ENCODE measurements around the gene SMU1.

SMU1 gene

DNA sequence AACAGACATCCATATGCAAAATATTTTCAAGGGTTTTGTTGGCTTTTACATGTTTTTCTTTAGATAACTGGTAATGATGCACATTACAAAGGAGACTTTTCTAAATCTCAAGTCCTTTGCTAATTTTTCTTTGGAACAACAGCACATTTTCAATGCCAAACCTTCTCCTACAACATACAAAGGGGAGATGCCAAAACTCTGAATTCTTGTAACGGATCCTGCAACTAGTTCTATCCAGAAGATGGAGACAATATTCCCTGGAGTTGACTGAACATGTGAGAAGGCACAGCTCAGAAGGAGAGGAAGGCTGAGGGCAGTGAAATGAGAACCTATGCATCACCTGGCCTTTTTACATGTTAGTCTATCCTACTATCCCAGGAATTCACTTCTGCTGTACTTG lies 30.4 kb downstream of the SMU1 start:
- DNase-seq (ENCODE audit: low read depth in 2 of 2) = no peak

DNA sequence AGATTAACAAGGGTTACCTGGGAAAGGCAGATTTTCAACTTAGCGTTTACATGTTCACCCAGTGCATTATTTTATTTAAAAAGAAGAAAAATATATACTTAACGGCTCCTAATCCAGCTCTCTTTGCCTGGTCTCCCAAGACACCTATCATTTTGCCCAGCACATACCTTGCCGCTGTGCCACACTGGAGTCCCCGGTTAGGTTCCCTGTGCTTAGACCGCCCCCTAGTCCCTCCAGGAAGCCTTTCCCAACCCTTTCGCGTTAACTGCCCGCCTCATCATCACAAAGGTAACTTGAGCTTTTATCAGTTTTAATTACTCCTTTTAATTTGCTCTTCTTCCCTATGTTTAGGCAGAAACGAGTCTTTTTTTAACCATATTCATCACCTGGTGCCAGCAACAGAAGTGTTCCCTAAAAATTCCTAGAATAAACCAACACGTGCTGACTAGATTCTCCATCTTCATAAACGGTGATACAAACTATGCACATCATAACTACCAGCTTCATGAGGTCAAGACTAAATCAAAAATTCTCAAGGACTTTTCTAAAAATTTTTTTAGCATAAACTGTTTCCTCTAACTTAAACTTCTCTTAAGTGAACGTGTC lies 31.7 kb downstream of the SMU1 start:
- DNase-seq (ENCODE audit: low read depth in 2 of 2) = no peak

DNA sequence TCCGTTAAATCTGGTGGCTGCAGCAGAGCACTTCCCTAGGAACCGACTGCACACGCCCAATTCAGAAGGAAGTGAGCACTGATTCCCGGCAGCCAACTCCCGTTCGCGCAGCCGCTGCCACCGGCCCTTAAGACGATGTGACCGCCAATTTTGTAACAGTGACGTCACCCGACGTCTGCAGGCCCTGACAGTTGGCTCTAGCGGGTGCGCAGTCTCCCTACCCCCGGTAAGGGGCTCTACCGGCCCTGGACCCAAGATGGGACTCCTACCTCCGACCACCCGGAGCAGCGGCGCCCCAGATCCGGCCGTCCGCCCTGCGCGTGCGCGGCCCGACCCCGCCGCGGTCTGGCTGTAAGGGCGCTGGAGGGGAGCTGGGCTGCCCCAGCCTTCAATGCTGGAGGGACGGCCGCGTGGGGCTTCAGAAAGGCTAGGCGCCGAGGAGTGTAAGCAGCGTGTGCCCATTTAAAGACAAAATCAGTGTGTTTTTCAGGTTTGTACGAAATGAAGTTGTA lies 32.3 kb downstream of the SMU1 start:
- no peak for DNase-seq (ENCODE audit: low read depth in 2 of 2)

GRCh38 chr9:33043671-33044070 lies 32.8 kb downstream of the SMU1 start:
- DNase-seq (ENCODE audit: low read depth in 2 of 2) = no peak

DNA sequence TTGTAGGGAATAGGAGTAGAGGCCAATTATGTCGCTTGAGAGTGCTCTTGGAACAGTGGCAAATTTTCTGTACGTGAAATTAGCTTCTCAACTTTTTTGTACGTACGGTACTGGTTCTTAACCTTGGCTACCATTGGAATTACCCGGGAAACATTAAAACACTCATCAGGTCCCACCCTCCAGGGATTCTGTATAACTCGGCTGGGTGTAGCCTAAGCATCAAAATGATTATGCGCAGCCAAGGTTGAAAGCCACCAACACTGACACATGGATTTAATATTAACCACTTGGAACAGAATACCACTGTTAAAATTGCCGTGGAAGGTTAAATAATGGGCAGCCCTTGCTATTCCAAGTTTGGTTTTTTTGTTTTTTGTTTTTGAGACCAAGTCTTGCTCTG lies 34.0 kb downstream of the SMU1 start:
- no peak for DNase-seq (ENCODE audit: low read depth in 2 of 2)

DNA sequence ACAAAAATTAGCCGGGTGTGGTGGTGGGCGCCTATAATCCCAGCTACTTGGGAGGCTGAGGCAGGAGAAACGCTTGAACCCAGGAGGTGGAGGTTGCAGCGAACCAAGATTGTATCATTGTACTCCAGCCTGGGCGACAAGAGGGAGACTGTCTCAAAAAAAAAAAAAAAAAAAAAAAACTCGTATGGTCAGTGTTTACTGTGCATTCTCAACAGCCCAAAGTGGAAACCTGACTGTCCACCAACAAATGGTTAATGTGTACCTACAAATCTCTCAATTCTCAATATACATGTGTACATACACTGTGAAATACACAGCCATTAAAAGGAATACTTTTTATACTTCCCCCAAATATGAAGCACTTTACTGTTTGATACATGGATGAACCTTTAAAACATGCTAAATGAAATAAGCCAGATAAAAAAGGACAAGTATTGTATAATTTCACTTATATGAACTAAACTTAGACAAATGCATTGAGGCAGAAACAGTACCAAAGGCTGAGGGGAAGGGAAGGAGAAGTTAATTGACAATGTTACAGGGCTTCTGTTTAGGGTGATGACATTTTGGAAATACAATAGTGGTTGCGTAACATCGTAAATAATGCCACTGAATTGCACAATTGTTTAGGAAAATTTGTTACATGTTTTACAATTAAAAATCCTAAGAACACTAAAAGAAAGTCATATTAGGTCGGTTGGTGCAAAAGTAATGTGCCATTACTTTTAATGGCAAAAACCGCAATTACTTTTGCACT lies 34.9 kb downstream of the SMU1 start:
- DNase-seq (ENCODE audit: low read depth in 2 of 2) = no peak

GRCh38 chr9:33040792-33041431 lies 35.6 kb downstream of the SMU1 start:
- DNase-seq (ENCODE audit: low read depth in 2 of 2) = no peak

- no peak for DNase-seq (ENCODE audit: low read depth in 2 of 2)
Measured at GRCh38 chr9:33032865-33033264, 43.6 kb downstream of the SMU1 start.

- no peak for DNase-seq (ENCODE audit: low read depth in 2 of 2)
Measured at GRCh38 chr9:33032292-33032691, 44.2 kb downstream of the SMU1 start.

DNA sequence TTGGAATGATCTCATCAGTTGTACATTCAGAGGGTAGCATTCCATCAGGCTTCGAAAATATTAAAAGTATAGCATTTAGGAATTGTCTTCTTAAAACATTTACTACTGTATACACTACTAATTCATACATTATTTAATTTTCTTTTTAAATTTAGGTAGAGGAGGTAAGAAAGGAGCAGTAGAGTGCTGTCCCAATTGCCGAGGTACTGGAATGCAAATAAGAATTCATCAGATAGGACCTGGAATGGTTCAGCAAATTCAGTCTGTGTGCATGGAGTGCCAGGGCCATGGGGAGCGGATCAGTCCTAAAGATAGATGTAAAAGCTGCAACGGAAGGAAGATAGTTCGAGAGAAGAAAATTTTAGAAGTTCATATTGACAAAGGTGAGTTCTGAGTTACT lies 46.2 kb downstream of the SMU1 start:
- no peak for DNase-seq (ENCODE audit: low read depth in 2 of 2)

GRCh38 chr9:33029231-33029786 lies 47.2 kb downstream of the SMU1 start:
- DNase-seq (ENCODE audit: low read depth in 2 of 2) = no peak

- DNase-seq (ENCODE audit: low read depth in 2 of 2) = peak; percentile 48 to 72
Measured at GRCh38 chr9:33025572-33026342, 50.7 kb downstream of the SMU1 start.

- DNase-seq (ENCODE audit: low read depth in 2 of 2) = peak; percentile 93
Measured at GRCh38 chr9:33024966-33025571, 51.4 kb downstream of the SMU1 start, which contains the start of gene DNAJA1. DNAJA1 (plus strand) TSS chr9:33025273; CDS start chr9:33026485, 1,212 bp downstream.

GRCh38 chr9:33024126-33024965 lies 52.1 kb downstream of the SMU1 start:
- no peak for DNase-seq (ENCODE audit: low read depth in 2 of 2)

DNA sequence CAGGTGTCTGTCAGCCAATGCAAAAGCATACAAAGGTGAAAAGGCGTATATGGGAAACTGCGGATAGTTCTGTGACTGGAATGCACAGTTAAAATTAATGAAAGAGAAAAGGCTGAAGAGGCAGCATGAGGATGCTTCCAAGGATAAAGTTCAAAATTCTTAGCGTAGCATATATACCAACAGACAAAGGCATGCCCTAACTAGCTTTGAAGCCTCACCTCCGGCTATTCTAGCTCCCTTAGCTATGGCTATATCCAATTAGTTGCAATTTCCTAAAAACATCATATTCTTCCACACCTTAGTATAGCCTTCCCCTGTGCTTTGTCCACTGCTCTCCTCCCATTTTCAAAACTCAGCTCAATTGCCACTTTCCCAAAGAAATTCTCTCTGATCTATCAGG lies 52.8 kb downstream of the SMU1 start:
- no peak for DNase-seq (ENCODE audit: low read depth in 2 of 2)

DNA sequence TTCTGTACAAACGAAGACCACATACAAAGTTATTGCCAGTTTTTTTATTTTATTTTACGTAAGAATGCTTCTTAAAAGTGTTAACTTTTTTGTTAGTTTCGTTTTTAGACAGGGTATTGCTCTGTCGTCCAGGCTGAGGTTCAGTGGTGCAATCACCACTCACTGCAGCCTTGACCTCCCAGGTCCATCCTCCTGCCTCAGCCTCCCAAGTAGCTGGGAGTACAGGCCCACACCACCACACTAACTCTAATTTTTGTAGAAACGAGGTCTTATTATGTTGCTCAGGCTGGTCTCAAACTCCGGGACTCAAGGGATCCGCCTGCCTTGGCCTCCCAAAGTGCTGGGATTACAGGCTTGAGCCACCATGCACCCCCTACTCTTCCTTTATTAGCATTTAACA lies 53.7 kb downstream of the SMU1 start:
- DNase-seq (ENCODE audit: low read depth in 2 of 2) = no peak

DNA sequence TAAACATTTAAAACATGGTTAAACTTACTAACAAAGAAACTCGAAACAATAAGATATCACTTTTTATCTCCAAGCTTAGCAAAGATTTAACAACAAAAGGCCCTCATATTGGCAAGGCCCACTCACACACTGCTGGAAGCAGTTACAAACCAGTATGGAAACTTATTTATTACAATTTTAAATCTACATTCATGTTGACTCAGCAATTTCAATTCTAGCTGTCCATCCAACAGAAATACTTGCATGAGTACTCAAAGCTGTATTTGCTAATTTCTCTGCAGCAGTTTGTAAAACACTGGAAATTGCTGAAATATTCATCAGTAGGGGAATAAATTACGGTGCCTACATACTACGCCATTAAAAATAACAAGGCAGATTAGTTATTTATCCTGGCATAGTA lies 54.2 kb downstream of the SMU1 start:
- DNase-seq (ENCODE audit: low read depth in 2 of 2) = no peak

GRCh38 chr9:33019797-33020196 lies 56.7 kb downstream of the SMU1 start:
- DNase-seq (ENCODE audit: low read depth in 2 of 2) = no peak

DNA sequence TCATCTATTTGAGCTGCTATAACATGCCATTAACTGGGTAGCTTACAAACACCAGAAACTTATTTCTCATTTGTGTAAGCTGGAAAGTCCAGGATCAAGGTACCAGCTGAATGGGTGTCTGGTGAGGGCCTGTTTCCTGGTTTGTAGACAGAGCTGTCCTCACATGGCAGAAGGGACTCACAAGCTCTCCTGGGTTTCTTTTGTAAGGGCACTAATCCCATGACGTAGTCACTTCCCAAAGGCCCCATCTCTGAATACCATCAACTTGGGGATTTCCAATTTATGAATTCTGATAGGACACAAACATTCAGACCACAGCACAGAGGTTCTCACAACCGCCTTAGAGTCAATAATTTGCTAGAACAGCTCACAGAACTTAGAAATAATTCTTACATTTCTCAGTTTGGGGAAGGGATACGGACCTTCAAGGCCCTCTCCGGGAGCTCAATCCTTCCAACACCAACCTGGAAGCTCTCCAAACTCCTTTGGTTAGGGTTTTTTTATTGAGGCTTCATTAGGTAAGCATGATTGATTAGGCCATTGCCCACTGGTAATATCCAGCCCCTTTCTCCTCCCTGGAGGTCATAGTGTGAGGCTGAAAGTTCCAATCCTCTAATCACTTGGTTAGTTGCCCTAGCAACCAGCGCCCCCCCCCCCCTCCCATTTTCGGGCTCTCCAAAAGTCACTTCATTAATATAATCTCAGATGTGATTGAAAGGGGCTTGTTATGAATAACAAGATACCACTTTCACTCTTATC lies 59.0 kb downstream of the SMU1 start:
- no peak for DNase-seq (ENCODE audit: low read depth in 2 of 2)

DNA sequence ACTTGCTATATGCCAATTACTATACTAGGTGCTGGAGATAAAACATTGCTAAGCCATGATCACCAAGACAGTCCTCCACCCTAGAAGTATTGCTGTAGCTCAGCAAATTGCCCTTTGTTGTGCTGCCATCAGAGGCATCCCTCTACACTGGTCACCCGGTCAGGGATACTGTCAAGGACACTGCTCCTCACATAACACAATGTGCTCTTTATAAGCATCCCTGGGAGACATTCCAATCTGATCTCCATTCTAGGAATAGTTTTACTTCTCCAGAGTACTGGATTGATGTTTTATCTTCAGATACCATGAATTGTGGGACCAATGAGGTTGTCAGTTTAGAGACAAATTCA lies 61.8 kb downstream of the SMU1 start:
- DNase-seq (ENCODE audit: low read depth in 2 of 2) = no peak
